ENCODE data around the gene SELENON.
A peak's percentile ranks its signal among the peaks of the same experiment; 100 is the strongest.

Gene SELENON

GRCh38 chr1:25858906-25859789, 59.2 kb downstream of the SELENON start, which contains the start of gene AUNIP:
Gene AUNIP, minus strand, starts transcription at chr1:25859457. Its CDS starts 100 bp downstream, at chr1:25859357.
- peak; percentile 99 for DNase-seq (ENCODE audit: low spot score)
- TF ChIP-seq CTCF (IDR thresholded peaks at IDR 0.05; ENCODE audit: borderline replicate concordance, control extremely low read depth, extremely low read depth, insufficient read depth, missing control alignments) = no peak
- in situ Hi-C loops (cut with MboI; ENCODE audit: low sequenced_read_pairs, unreplicated experiment) = no loop called here

DNA sequence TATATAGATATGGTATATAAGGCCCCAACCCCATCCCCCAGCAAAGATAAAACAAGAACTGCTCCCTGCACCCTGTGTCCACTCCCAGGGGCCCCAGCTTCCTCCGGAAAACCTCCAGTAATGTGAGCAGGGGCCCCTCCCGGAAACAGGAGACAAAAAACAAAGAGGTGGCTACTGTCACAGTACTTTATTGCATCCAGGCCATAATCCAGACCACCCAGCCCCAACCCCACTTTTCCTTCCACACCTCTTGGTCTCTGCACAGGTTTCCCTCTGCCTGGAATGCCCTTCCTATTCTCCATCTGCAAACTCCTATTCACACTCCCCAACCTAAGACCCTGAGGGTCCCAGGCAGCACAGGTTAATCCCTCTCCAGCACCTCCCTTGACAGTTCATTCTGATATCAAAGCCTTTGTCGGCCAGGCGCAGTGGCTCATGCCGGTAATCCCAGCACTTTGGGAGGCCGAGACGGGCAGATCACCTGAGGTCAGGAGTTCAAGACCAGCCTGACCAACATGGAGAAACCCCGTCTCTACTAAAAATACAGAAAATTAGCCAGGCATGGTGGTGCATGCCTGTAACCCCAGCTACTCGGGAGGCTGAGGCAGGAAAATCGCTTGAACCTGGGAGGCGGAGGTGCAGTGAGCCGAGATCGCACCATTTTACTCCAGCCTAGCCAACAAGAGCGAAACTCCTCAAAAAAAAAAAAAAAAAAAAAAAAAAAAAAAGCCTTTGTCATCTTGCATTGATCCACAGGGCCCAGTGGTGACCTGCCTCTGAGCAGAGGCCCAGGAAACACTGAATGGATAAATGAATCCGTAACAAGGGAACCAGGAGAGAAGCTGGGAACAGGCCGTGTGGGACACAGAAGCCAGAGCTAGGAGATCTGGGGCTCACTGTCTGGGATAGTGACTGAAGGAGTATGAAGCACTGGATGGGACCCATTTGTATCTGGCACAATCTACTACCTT, 61.6 kb downstream of the SELENON start:
- no peak for TF ChIP-seq CTCF (IDR thresholded peaks at IDR 0.05; ENCODE audit: borderline replicate concordance, control extremely low read depth, extremely low read depth, insufficient read depth, missing control alignments)
- in situ Hi-C loops (cut with MboI; ENCODE audit: low sequenced_read_pairs, unreplicated experiment) = no loop called here
- DNase-seq (ENCODE audit: low spot score) = no peak

DNA sequence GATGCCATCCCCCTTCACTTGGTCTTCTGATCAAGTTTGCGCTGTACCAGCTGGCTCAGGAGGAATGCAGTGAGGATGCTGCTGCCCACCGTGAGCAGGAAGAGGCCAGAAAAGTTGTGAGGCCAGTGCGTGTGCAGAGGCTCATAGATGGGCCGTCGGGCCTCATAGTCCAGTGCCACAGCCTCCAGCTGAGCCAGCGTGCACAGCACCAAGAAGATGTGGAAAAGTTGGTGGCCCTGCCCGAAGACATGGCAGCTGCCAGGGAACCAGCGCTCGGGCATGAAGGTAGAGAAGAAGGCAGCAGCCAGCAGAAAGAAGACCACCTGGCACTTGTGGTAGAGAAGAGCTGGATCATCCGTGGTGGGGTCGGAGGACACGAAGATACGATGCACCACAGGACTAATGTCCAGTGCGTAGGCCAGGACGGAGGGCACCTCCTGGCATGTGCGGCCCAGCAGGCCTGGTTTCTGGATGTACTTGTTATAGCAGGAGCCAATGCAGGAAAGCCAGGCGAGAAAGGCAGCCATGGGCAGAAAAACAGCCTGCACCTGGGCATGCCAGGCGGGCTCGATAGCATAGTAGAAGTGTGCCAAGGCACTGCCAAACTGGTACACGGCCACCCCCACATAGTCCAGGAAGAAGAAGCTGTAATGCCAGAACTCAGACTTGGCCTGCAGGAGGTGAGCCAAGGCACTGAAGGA, 62.9 kb downstream of the SELENON start:
- in situ Hi-C loops (cut with MboI; ENCODE audit: low sequenced_read_pairs, unreplicated experiment) = no loop called here
- no peak for TF ChIP-seq CTCF (IDR thresholded peaks at IDR 0.05; ENCODE audit: borderline replicate concordance, control extremely low read depth, extremely low read depth, insufficient read depth, missing control alignments)
- DNase-seq (ENCODE audit: low spot score) = no peak

DNA sequence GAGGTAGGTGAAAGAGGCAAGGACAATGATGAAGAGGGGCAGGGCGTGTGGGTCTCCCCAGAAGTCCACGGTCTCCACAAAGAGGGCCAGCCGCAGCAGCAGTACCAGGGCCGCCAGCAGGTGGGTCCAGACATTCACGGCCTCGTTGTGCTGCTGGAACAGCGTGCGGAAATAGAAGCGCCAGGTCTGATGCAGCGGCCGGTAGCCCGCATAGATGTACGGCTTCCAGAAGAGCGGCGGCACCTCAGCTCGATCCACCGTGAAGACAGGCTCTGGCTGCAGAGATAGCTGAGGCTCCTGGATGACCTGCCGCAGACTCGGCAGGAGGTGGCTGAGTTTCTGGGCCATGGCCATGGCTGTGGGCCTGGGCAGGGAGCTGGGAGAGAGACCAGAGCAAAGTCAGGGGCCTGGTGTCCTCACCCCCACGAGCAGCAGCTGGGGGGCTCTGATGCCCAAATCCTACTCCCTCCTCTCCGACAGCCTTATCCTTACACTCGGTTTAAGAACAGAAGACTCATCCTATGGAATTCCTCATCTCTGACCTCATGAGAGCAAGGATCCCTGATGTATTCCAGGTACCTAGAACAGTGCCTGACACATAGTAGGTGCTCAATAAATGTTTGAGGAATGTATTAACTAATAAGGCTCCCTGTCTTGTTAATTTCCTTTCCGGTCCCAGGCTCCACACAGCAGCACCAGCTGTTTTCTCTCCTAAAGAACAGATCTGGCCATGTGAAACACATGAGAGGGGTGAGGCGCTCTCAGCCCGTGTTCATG, 63.7 kb downstream of the SELENON start:
- no peak for DNase-seq (ENCODE audit: low spot score)
- no peak for TF ChIP-seq CTCF (IDR thresholded peaks at IDR 0.05; ENCODE audit: borderline replicate concordance, control extremely low read depth, extremely low read depth, insufficient read depth, missing control alignments)
- in situ Hi-C loops (cut with MboI; ENCODE audit: low sequenced_read_pairs, unreplicated experiment) = no loop called here

DNA sequence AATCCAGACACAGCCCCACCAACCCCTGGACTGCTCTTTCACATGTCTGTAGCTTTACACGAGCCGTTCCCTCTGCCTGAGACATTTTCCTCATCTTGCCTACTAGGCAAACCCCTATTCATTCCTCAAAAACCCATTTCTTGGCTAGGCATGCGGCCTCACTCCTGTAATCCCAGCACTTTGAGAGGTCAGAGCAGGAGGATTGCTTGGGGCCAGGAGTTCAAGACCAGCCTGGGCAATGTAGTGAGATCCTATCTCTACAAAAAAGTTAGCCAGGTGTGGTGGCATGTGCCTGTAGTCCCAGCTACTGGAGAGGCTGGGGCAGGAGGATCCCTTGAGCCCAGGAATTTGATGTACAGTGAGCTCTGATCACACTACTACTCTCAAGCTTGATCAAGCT, 64.4 kb downstream of the SELENON start:
- in situ Hi-C loops (cut with MboI; ENCODE audit: low sequenced_read_pairs, unreplicated experiment) = no loop called here
- TF ChIP-seq CTCF (IDR thresholded peaks at IDR 0.05; ENCODE audit: borderline replicate concordance, control extremely low read depth, extremely low read depth, insufficient read depth, missing control alignments) = no peak
- no peak for DNase-seq (ENCODE audit: low spot score)
